Ramos (cell line): Measurements from ENCODE around the gene GPR25.

Experiments
- in situ Hi-C: fragments of 300-500 bp; cut with MboI; formaldehyde crosslinking; loops from one replicate; pipeline ENCODE4 v1.14.3; 2022; ENCODE audit warnings: low sequenced_read_pairs; ENCODE audit not compliant: unreplicated experiment

GPR25 gene

GRCh38 chr1:200872446-200873115 lies at the start of gene GPR25:
Gene GPR25 (plus strand): TSS chr1:200872981. CDS start chr1:200873038, 57 bp downstream.
- in situ Hi-C loops, result no loop called here

- in situ Hi-C loops, result no loop called here
These were observed 41.7 kb upstream of the GPR25 start for GRCh38 chr1:200831091-200831490.

- in situ Hi-C loops, result no loop called here
These were observed 38.4 kb upstream of the GPR25 start for GRCh38 chr1:200834383-200834782.

- in situ Hi-C loops, result no loop called here
These were observed 36.6 kb upstream of the GPR25 start for GRCh38 chr1:200836213-200836612.

- in situ Hi-C loops, result no loop called here
These were observed 34.7 kb upstream of the GPR25 start for GRCh38 chr1:200837931-200838571.

- in situ Hi-C loops, result no loop called here
These were observed 33.9 kb upstream of the GPR25 start for GRCh38 chr1:200838676-200839445.

- in situ Hi-C loops, result no loop called here
These were observed 27.4 kb upstream of the GPR25 start for GRCh38 chr1:200845360-200845759.

GRCh38 chr1:200846398-200846797 lies 26.4 kb upstream of the GPR25 start:
- in situ Hi-C loops, result no loop called here

GRCh38 chr1:200849430-200849829 lies 23.4 kb upstream of the GPR25 start:
- in situ Hi-C loops, result no loop called here

- in situ Hi-C loops, result no loop called here
These were observed 22.2 kb upstream of the GPR25 start for GRCh38 chr1:200850554-200850953.

GRCh38 chr1:200856716-200857357 lies 15.9 kb upstream of the GPR25 start:
- in situ Hi-C loops, result no loop called here

- in situ Hi-C loops, result no loop called here
These were observed 15.0 kb upstream of the GPR25 start for GRCh38 chr1:200857804-200858203.

GRCh38 chr1:200861937-200862647 lies 10.7 kb upstream of the GPR25 start:
- in situ Hi-C loops, result no loop called here

- in situ Hi-C loops, result no loop called here
These were observed 9.9 kb upstream of the GPR25 start for GRCh38 chr1:200862713-200863415.

GRCh38 chr1:200866116-200866515 lies 6.7 kb upstream of the GPR25 start:
- in situ Hi-C loops, result no loop called here

- in situ Hi-C loops, result no loop called here
These were observed 6.3 kb upstream of the GPR25 start for GRCh38 chr1:200866521-200866920.

GRCh38 chr1:200867018-200867811 lies 5.6 kb upstream of the GPR25 start:
- in situ Hi-C loops, result no loop called here

GRCh38 chr1:200869376-200869752 lies 3.4 kb upstream of the GPR25 start:
- in situ Hi-C loops, result no loop called here
